Measurements from ENCODE around the gene DCBLD1. TPM values are rescaled to one million over a fixed set of nuclear protein-coding genes. Genes with fewer than 3 reads are reported as not detected.
A peak's percentile ranks its signal among the peaks of the same experiment; 100 is the strongest.

DCBLD1 gene
- total and polyA plus RNA-seq, 2 of the 4 experiments (the other 2 are of a cell fraction) = 21.1 to 27.8 TPM

DNA sequence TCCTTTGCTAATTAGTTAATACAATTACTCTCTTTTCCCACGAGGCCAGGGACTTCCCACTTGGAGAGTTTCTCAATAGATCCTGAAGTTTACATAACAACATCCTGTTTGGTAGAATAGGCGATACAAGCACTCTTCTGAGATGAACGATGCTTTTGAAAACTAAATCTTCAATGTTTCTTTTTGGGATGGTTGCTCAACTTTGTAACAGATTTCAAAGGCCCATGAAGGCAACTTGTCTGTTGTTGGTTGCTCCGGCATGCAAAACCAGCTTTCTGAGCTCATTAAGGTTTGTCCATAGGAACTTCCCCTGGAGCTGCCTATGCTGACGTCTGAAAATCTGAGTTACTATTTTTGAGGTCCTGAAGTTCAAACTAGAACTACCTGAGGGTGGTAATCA is 30.8 kb upstream of the DCBLD1 start:
- H3K4ac ChIP-seq (ENCODE audit: low read depth, low read length) = peak overlapping the region; percentile 34; the same call in 1 of the 2 replicates
- H2AFZ ChIP-seq (replicated peaks; ENCODE audit: low read length, poor library complexity) = no peak overlapping the region
- H3K27ac ChIP-seq (ENCODE audit: insufficient read depth, low read length) = no peak overlapping the region
- dilution Hi-C loops (cut with HindIII; ENCODE audit: low sequenced_read_pairs, unreplicated experiment) = no loop called here
- H3K9me1 ChIP-seq (ENCODE audit: insufficient read depth, low read length) = peaks cover 12% of the 10 kb centered on the region
- peak overlapping the region; percentile 52; the same call in 1 of the 2 replicates for H2BK20ac ChIP-seq (ENCODE audit: low read depth, low read length)
- H2BK120ac ChIP-seq (ENCODE audit: low read depth, low read length) = peak overlapping the region; percentile 58
- peak overlapping the region; percentile 59; the same call in 1 of the 2 replicates for H3K23ac ChIP-seq (ENCODE audit: low read depth, low read length)
- H3K27me3 ChIP-seq (ENCODE audit: control insufficient read depth, insufficient read depth, low read length) = no peaks in the 10 kb centered on the region
- peak; percentile 43 for DNase-seq
- no peak overlapping the region for H4K5ac ChIP-seq (ENCODE audit: low read depth, low read length)
- no peak for TF ChIP-seq RFX5 (IDR thresholded peaks at IDR 0.05; ENCODE audit: low read depth, low read length)
- no peak for TF ChIP-seq NFE2L2 (IDR thresholded peaks at IDR 0.05; ENCODE audit: low read depth, low read length)
- no peak for TF ChIP-seq MXI1 (IDR thresholded peaks at IDR 0.05; ENCODE audit: borderline replicate concordance, low read depth, low read length)
- peak; percentile 68 for TF ChIP-seq CEBPB (IDR thresholded peaks at IDR 0.05; ENCODE audit: low read depth, low read length)
- no peaks in the 10 kb centered on the region for H4K20me1 ChIP-seq (ENCODE audit: insufficient read depth, low read length)
- H3K9me3 ChIP-seq (ENCODE audit: control insufficient read depth, insufficient read depth, low read length) = no peaks in the 10 kb centered on the region
- no CpG with 5 or more reads among the region's 5 CpGs for WGBS, 2 experiments (ENCODE audit: extremely low coverage in 2 of 2, insufficient read length in 1 of 2)
- H3K56ac ChIP-seq (ENCODE audit: extremely low read depth, insufficient read depth, low read length) = no peak overlapping the region
- BruUV-seq (replicated peaks) = no TSS peak
- H3K18ac ChIP-seq (ENCODE audit: low read depth, low read length) = no peak overlapping the region
- no peak overlapping the region for H3K9ac ChIP-seq (ENCODE audit: low read depth, low read length)
- peak overlapping the region; percentile 39; the same call in 1 of the 3 replicates for H2BK15ac ChIP-seq (ENCODE audit: low read depth, low read length)
- CTCF ChIA-PET = interaction anchor here (0.9 to 1.5 kb wide), 2 partner anchors 26 to 153 kb away, joined by 4 to 5 read pairs; no protein-coding TSS in a partner anchor
- H3K4me3 ChIP-seq (ENCODE audit: insufficient read depth, low read depth, low read length) = no peak overlapping the region
- no peak overlapping the region; the same call in 1 of the 2 replicates for H4K91ac ChIP-seq (ENCODE audit: insufficient read depth, low read depth, low read length)
- no peaks in the 10 kb centered on the region for H3K36me3 ChIP-seq (ENCODE audit: control insufficient read depth, insufficient read depth, low read length)
- ATAC-seq (ENCODE audit: low read depth) = peak; percentile 13; the same call in 1 of the 2 replicates
- peak overlapping the region; percentile 56; the same call in 1 of the 2 replicates for H2AK5ac ChIP-seq (ENCODE audit: low read depth, low read length)
- POLR2A ChIA-PET (ENCODE audit: unreplicated experiment) = no interaction called here
- H3K79me1 ChIP-seq (ENCODE audit: low read depth in 1 of 2, low read length in 2 of 2) = no peaks in the 10 kb centered on the region
- H2AK9ac ChIP-seq (replicated peaks; ENCODE audit: low read depth, low read length, poor library complexity) = no peak overlapping the region
- in situ Hi-C loops (cut with MboI; ENCODE audit: low sequenced_read_pairs) = no loop called here
- H3K14ac ChIP-seq (replicated peaks; ENCODE audit: low read depth, low read length) = peak overlapping the region; percentile 61
- H4K8ac ChIP-seq (ENCODE audit: low read depth in 2 of 2, low read length in 2 of 2) = peak overlapping the region; percentile 12 to 33; a peak in 2 of 4 replicates
- H3K4me1 ChIP-seq (ENCODE audit: control insufficient read depth, insufficient read depth, low read length) = peaks cover 12% of the 10 kb centered on the region
- peak overlapping the region; percentile 9 for H2BK5ac ChIP-seq (ENCODE audit: low read depth, low read length, poor library complexity, severe bottlenecking)
- intact Hi-C loops (cut with micrococcal nuclease) = loop anchor here (2.0 kb wide), 1 partner anchor 31 kb away; the partner anchor contains the start of gene DCBLD1
- H3K4me2 ChIP-seq (ENCODE audit: low read depth, low read length) = 0 out of 2 replicates have a peak overlapping the region, but pooled peaks have one; percentile 18
